Subcutaneous abdominal adipose tissue (tissue), 5 donors: ENCODE measurements around the gene MMRN2.
"Not testable (repeated sequence)": the region's sequence is repeated elsewhere in the genome, so short reads cannot be mapped to it uniquely, and the experiment has no call there.

Experiments used
- H3K27ac ChIP-seq: one replicate; pipeline ENCODE4 v1.7.0; 2013; ENCODE audit warnings: low read depth, mild to moderate bottlenecking, inconsistent platforms, low read length, moderate library complexity
- H3K27me3 ChIP-seq, 5 donors: one replicate each; pipeline ENCODE4 v1.7.0; 2013; ENCODE audit warnings: low read length in 5 of 5, inconsistent platforms in 1 of 5; ENCODE audit not compliant: control insufficient read depth in 5 of 5, insufficient read depth in 4 of 5
- H3K36me3 ChIP-seq, 5 donors: one replicate each; pipeline ENCODE4 v1.7.0; 2013; ENCODE audit warnings: low read length in 5 of 5; ENCODE audit not compliant: control insufficient read depth in 5 of 5, insufficient read depth in 5 of 5
- H3K4me1 ChIP-seq, 5 donors: one replicate each; pipeline ENCODE4 v1.7.0; 2013; ENCODE audit warnings: low read length in 5 of 5, mild to moderate bottlenecking in 3 of 5, moderate library complexity in 1 of 5; ENCODE audit not compliant: control insufficient read depth in 5 of 5, insufficient read depth in 5 of 5
- H3K4me3 ChIP-seq, 5 donors: one replicate each; pipeline ENCODE4 v1.7.0; 2013; ENCODE audit warnings: low read length in 5 of 5, low read depth in 1 of 5
- H3K9ac ChIP-seq, 5 donors: one replicate each; pipeline ENCODE4 v1.7.0; 2013; ENCODE audit warnings: low read length in 5 of 5, mild to moderate bottlenecking in 4 of 5, moderate library complexity in 3 of 5
- H3K9me3 ChIP-seq, 5 donors: one replicate each; pipeline ENCODE4 v1.7.0; 2013; ENCODE audit warnings: low read length in 5 of 5; ENCODE audit not compliant: control insufficient read depth in 5 of 5
- donor health status: healthy.
- donor health status: healthy.
- donor health status: healthy.
- donor health status: healthy.
- donor health status: healthy.

Gene MMRN2

DNA sequence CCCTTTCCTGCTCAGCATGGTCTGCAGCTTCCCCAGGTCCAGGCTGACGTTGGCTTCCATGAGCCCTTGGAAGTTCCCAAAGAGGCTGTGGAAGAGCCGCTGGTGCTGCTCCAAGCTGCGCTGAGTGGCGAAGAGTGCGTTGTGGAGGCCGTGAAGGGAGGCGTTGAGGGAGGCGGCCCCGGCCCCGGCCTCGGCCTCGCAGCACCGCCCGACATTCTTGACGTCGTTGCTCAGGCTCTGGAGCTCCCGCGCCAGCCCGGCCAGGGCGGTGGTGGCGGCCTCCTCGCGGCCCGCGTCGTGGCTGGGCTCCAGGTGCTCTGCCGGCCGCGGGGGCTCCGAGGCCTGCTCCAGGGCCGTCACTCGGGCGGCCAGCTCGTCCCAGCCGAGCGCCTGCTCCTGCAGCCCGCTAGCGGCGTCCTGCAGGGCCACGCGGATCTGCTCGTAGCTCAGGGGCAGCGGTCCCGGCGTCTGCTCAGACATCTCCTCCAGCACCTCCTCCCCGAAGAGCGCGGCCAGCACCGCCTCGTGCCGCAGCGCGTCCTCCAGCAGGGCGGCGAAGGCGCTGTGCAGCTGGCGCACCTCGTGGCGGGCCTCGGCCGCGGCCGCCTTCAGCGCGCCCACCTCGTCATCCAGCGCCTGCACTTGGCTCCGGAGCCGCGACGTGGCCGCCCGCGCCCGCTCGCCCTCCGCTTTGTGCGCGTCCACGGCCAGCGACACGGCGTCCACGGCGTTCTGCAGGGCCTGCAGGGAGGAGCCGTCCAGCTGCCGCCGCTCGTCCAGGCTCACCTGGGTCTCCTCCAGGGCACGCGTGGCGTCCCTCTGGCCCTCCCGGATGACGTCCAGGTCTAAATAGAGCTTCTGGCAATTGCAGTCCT, 14.7 kb downstream of the MMRN2 start:
- peaks cover 0 to 61% (median 44%) of the 10 kb centered on the region in 5 donors for H3K36me3 ChIP-seq
- H3K27me3 ChIP-seq, result no peaks in the 10 kb centered on the region
- no peaks in the 10 kb centered on the region for H3K9me3 ChIP-seq
- H3K4me1 ChIP-seq, result peaks cover 12 to 57% (median 47%) of the 10 kb centered on the region in 5 donors
- H3K27ac ChIP-seq, result no peak overlapping the region
- H3K9ac ChIP-seq, result no peak overlapping the region
- H3K4me3 ChIP-seq, result no peak overlapping the region

DNA sequence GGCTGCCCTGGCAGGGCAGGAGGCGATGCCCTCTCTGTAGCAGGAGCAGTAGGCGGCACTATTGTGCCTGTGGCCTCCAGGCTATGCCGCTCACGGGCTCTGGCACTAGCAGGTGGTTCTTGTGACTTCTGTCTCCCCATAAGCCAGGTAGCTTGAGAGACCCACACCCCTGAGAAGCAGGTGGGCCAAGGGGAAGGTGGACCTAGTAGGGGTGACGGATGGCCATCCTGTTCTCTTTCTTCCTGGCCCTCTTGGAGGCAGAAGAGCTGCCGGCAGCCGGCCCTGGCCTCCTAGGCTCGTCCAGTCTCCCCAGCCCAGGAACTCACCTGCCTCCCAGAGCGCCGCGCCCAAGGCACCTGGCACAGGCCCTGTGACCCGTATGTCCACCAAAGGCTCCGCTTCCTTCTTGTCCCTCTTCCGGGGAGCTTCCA, 15.4 kb downstream of the MMRN2 start:
- Histone ChIP-seq H3K9me3 (no peaks in the 10 kb centered on the region), H3K27me3 (no peaks in the 10 kb centered on the region), H3K4me3 (no peak overlapping the region), H3K36me3 (peaks cover 0 to 64% (median 50%) of the 10 kb centered on the region in 5 donors), H3K4me1 (peaks cover 12 to 56% (median 47%) of the 10 kb centered on the region in 5 donors), H3K9ac (no peak overlapping the region), H3K27ac (no peak overlapping the region)

DNA sequence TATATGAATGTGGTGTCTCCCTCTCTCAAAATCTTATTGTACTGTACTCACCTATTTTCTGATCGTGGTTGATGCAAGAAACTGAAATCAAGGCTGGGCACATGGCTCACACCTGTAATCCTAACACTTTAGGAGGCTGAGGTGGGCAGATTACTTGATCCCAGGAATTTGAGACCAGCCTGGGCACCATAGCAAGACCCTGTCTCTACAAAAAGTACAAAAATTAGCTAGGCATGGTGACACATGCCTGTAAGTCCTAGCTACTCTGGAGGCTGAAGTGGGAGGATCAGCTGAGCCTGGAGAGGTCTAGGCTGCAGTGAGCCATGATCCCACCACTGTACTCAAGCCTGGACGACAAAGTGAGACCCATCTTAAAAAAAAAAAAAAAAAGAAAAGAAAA, 16.0 kb downstream of the MMRN2 start:
- Histone ChIP-seq H3K4me1 (peaks cover 12 to 50% (median 45%) of the 10 kb centered on the region in 5 donors), H3K27me3 (no peaks in the 10 kb centered on the region), H3K36me3 (peaks cover 0 to 66% (median 53%) of the 10 kb centered on the region in 5 donors), H3K27ac (no peak overlapping the region), H3K9ac (no peak overlapping the region), H3K4me3 (no peak overlapping the region), H3K9me3 (no peaks in the 10 kb centered on the region)

DNA sequence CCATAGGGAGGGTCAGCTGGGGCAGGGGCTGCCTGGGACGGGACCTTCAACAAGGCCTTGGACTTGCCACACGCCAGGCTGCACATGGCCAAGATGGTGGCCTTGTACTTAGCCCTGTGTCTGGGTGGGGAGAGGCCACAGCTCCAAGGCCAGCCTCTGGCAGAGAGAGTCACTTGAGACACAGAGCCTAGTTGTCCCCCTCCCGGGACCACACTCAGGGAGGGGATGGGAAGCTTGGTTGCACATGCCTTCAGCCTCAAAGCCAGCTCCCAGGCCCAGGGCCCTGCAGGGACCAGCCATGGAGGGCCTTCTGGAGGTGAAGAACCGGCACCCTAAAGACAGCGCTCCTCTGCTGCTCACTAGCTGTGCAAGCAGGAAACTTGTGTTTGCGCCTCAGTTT, 16.7 kb downstream of the MMRN2 start:
- H3K36me3 ChIP-seq, result peaks cover 0 to 66% (median 60%) of the 10 kb centered on the region in 5 donors
- H3K9me3 ChIP-seq, result no peaks in the 10 kb centered on the region
- H3K27me3 ChIP-seq, result no peaks in the 10 kb centered on the region
- H3K4me1 ChIP-seq, result peaks cover 10 to 43% (median 38%) of the 10 kb centered on the region in 5 donors
- no peak overlapping the region for H3K4me3 ChIP-seq
- no peak overlapping the region for H3K27ac ChIP-seq
- H3K9ac ChIP-seq, result no peak overlapping the region

DNA sequence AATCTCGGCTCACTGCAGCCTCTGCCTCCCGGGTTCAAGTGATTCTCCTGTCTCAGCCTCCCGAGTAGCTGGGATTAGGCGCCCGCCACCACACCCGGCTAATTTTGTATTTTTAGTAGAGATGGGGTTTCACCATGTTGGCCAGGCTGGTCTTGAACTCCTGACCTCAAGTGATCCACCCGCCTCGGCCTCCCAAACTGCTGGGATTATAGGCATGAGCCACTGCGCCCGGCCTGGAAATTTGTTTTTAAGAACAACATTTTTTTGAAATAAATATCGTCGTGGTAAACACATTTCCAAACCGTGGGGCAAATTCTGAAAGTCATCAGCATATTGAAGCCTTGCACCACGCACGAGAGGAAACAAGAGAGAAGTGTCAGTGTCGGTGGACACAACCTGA, 17.3 kb downstream of the MMRN2 start:
- not testable (repeated sequence) for H3K9ac ChIP-seq, H3K9me3 ChIP-seq, H3K27me3 ChIP-seq, H3K27ac ChIP-seq, H3K4me3 ChIP-seq
- H3K4me1 ChIP-seq, result peaks cover 6 to 37% (median 32%) of the 10 kb centered on the region in 5 donors
- H3K36me3 ChIP-seq, result peaks cover 0 to 66% (median 63%) of the 10 kb centered on the region in 5 donors

DNA sequence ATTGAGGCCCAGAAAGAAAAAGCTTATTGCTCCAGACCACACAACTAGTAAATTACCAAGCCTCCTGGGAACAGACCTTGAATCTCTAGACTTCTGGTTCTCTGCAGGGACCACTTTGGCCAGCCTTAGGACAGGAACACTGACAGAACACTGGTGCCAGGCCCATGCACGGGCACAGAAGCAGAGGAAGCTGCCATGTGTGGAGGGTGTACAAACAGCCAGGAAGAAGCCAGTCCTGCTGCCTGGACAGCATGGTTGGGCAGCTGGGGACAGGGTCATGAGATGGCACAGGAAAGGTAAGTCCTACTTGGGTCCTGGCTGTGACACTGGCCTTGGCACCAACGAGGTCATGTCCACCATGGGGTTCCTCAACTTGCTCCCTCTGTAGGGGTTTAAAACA, 19.2 kb downstream of the MMRN2 start:
- no peak overlapping the region for H3K4me3 ChIP-seq
- H3K9me3 ChIP-seq, result no peaks in the 10 kb centered on the region
- peak overlapping the region; percentile 10 for H3K27ac ChIP-seq
- H3K9ac ChIP-seq, result peak overlapping the region in 1 of 5 donors; percentile 21
- peaks cover 0 to 57% (median 53%) of the 10 kb centered on the region in 5 donors for H3K36me3 ChIP-seq
- H3K27me3 ChIP-seq, result no peaks in the 10 kb centered on the region
- peaks cover 0 to 18% (median 13%) of the 10 kb centered on the region in 5 donors for H3K4me1 ChIP-seq

DNA sequence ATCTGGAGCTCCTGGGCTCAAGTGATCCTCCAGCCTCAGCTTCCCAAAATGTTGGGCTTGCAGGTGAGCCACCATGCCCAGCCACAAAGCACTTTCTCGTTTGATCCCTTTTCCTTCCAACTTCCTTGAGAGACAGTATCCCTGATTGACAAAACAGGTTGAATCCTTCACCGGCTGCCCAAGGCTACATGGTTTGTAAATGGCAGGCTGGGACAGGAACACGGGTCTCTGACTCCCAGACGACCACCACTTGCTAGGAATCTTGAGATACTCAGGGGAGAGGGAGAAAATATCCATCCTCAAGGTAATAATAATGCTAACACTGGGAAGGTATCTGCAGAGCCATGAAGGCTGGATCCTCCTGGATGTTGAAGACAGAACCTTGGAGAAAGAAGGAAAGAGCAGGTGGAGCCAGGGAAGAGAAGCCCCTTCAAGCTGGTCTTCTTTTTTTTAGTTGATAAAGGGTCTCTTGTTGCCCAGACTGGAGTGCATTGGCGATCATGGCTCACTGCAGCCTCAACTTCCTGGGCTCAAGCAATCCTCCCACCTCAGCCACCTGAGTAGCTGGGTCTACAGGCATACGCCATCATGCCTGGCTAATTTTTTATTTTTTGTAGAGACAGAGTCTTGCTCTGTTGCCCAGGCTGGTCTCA, 19.8 kb downstream of the MMRN2 start:
- Histone ChIP-seq H3K27me3 (no peaks in the 10 kb centered on the region), H3K4me1 (peaks cover under 1 to 14% (median 12%) of the 10 kb centered on the region in 5 donors), H3K9ac (no peak overlapping the region), H3K36me3 (peaks cover 0 to 60% (median 49%) of the 10 kb centered on the region in 5 donors), H3K9me3 (no peaks in the 10 kb centered on the region), H3K4me3 (no peak overlapping the region), H3K27ac (peak overlapping the region; percentile 40)

DNA sequence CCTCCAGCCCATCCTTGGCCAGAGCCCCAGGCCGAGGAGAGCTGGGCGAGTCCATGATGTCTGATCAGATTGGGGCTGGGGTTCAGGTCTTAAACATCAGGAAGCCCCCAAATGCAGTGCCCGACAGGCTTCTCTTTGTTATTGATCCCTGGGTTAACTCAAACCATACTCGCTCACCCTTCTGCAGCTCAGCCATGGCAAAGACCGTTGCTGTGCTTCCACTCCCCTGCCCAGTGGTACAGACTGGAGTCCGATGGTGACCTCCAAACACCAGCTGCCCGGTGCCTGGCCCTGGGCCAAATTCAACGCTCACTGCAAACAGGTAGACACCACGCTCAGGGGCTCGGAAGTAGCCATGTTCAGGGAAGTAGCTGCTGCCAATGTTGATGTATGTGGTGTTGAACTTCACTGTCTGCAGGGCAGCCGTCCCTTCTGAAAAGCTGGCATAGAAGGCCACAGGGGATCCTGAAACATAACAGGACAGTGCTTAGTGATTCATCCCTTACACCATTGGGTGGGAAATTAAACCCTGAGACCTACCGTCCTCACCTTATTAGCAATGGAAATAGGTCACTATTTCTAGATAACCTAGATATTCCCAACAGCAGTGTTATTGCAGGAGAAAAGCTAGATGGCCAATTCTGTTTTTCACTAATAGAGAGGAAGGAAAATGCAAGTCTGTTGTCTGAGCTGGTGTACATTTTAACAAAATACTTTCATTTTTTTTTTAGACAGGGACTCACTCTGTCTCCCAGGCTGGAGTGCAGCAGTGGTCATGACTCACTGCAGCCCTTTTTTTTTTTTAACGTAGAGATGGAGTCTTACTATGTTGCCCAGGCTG, 20.5 kb downstream of the MMRN2 start:
- peaks cover 0 to 57% (median 44%) of the 10 kb centered on the region in 5 donors for H3K36me3 ChIP-seq
- no peaks in the 10 kb centered on the region for H3K27me3 ChIP-seq
- peak overlapping the region in 1 of 5 donors; percentile 18 for H3K9ac ChIP-seq
- peak overlapping the region; percentile 40 for H3K27ac ChIP-seq
- H3K4me1 ChIP-seq, result peaks cover 3 to 15% (median 13%) of the 10 kb centered on the region in 5 donors
- H3K9me3 ChIP-seq, result no peaks in the 10 kb centered on the region
- no peak overlapping the region for H3K4me3 ChIP-seq

DNA sequence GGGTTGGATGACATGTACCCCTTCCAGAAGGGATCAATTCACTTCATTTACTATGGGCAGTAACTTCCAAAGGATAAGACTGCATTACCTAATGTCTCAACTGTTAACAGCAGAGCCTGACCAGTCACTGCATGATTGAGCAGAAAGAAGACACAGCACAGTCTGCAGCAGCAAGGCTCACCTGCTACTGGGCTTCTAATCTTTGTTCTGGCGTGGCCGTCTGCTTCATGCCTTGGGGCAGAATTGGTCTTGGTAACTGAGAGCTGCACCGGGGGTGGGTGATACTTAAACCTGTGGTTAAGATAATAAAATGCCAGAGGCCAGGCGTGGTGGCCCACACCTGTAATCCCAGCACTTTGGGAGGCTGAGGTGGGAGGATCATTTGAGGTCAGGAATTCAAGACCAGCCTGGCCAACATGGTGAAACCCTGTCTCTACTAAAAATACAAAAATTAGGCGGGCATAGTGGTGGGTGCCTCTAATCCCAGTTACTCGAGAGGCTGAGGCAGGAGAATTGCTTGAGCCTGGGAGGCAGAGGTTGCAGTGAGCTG, 23.2 kb downstream of the MMRN2 start:
- not testable (repeated sequence) for H3K27me3 ChIP-seq, H3K27ac ChIP-seq, H3K9ac ChIP-seq, H3K4me3 ChIP-seq, H3K9me3 ChIP-seq
- peaks cover 0 to 60% (median 47%) of the 10 kb centered on the region in 5 donors for H3K36me3 ChIP-seq
- peaks cover 4 to 24% (median 19%) of the 10 kb centered on the region in 5 donors for H3K4me1 ChIP-seq
